Suppressor macrophage treated with lipopolysaccharide for 4 hours (primary cell): ENCODE data around the gene CTBP2.
"Not testable (repeated sequence)": the region's sequence is repeated elsewhere in the genome, so short reads cannot be mapped to it uniquely, and the experiment has no call there.

ENCODE experiments used
- DNase-seq: peaks from one replicate; pipeline ENCODE4 v3.0.0-alpha.2; 2020

Gene CTBP2

GRCh38 chr10:125082881-125083575 lies 77.3 kb downstream of the CTBP2 start:
- no peak for DNase-seq

DNA sequence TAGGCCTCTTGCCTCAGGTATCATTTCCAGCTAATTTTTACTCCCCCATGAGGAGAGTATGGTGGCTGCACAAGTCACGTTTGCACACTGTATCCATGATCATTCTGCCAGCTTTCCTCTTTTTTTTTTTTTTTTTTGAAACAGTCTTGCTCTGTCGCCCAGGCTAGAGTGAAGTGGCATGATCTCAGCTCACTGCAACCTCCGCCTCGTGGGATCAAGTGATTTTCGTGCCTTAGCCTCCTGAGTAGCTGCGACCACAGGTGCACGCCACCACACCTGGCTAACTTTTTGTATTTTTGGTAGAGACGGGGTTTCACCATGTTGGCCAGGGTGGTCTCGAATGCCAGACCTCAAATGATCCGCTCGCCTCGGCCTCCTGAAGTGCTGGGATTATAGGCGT lies 77.9 kb downstream of the CTBP2 start:
- not testable (repeated sequence) for DNase-seq

GRCh38 chr10:125081931-125082330 lies 78.4 kb downstream of the CTBP2 start:
- no peak for DNase-seq

DNA sequence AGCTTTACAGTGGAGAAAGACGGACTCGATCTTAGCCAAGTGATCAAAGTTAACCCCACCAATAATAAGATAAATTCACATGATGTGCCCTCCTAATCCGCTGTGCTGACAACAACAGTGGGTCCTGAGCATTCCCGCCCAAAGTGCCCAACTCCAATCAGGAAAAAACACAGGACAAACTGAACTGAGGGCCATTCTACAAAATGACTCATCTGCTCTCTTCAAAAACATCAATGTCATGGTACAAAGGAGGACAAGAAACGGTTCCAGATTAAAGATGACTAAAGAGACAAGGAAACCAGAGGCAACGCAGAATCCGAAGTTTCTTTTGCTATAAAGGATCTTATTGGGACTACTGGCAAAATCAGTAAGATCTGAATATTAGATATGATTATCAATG lies 79.4 kb downstream of the CTBP2 start:
- DNase-seq, result no peak

GRCh38 chr10:125080296-125080695 lies 80.1 kb downstream of the CTBP2 start:
- no peak for DNase-seq

- DNase-seq, result no peak
Observed at GRCh38 chr10:125079091-125079600, 81.2 kb downstream of the CTBP2 start.

GRCh38 chr10:125076891-125077541 lies 83.3 kb downstream of the CTBP2 start:
- DNase-seq, result no peak

GRCh38 chr10:125076121-125076825 lies 84.1 kb downstream of the CTBP2 start:
- DNase-seq, result no peak

- no peak for DNase-seq
Observed at GRCh38 chr10:125073996-125074395, 86.4 kb downstream of the CTBP2 start.

- DNase-seq, result no peak
Observed at GRCh38 chr10:125072794-125073193, 87.6 kb downstream of the CTBP2 start.

DNA sequence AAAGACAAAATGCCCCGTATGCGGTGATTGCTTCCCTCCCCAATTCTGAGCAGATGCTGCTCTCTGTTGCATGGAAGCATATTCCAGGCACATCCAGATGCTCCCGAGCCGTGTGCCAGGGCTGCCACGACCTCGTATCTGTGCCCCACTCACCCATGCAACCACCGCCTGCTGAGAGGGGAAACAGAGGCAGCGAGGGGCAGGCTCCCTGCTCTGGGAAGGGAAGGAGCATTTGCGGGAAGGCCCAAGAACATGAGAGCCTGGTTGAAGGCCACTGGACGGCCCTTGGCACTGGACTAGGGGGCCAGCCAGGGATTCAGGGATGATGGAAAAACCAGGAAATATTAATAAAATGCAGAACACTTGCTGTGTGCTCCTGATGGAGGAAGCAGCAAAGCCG lies 89.4 kb downstream of the CTBP2 start:
- no peak for DNase-seq

DNA sequence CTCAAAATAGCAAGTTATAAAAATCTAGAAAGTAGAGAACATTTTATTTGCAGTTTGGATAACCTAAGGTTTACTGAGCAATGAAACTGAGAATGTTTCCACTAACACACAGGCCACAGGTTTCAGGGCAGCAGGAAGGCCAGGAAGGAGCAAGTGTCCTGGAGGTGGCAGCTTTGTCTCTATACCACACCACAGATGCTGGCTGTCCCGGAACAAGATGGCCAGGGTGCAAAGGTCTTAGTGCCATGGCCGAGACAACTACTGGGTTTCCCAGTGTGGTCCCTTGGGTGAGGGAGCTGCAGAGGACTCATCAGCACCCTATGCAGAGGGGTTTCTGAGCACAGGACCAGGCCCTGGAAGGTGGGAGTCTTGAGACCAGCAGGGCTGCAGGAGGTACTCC lies 92.0 kb downstream of the CTBP2 start:
- DNase-seq, result no peak

DNA sequence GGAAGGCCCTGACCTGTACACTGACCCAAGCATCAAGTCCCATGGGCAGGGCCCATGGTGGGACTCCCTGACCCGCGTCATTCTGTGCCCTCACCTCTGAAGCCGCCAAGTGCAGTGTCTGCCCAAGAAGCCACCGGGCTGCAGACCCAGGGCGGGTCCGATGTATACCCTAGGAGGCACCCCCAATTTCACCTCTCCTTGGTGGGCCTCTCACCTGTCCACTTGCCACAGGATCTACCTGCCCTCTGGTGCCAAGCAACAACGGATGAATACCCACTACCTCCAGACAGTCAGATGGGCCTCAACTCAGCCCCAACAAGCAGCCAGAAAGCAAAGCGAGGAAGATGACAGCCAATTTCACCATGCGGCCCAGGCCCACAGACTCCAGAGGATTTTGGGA lies 92.6 kb downstream of the CTBP2 start:
- DNase-seq, result no peak

DNA sequence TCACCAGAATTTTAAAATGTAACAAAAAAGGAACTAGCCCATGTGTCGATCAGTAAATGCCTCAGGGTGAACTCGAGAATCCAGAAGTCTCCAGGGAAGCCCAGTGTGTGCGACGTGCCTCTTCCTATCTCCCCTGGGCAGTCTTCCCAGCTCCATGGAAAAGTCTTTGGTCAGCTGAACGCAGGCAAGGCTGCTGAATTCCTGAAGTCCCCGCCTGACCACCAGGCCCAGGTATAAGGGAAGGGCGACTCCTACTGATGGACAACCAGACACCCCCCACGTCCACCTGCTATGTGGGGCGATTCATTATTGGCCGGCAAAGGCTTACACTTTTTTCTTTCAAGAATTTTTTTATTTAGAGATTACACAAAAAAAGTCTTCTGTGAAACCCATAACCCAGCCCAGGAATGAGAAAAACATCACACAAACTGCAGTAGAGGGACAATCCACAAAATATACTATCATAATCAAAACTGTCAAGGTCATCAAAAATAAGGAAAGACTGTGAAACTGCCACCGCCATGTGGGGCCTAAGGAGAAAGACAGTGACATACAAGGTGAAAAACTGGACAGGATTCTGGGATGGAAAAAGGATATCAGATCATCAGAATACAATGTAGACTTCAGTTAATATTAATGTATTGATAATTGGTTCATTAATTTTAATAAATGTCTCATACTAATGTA lies 93.5 kb downstream of the CTBP2 start:
- no peak for DNase-seq

DNA sequence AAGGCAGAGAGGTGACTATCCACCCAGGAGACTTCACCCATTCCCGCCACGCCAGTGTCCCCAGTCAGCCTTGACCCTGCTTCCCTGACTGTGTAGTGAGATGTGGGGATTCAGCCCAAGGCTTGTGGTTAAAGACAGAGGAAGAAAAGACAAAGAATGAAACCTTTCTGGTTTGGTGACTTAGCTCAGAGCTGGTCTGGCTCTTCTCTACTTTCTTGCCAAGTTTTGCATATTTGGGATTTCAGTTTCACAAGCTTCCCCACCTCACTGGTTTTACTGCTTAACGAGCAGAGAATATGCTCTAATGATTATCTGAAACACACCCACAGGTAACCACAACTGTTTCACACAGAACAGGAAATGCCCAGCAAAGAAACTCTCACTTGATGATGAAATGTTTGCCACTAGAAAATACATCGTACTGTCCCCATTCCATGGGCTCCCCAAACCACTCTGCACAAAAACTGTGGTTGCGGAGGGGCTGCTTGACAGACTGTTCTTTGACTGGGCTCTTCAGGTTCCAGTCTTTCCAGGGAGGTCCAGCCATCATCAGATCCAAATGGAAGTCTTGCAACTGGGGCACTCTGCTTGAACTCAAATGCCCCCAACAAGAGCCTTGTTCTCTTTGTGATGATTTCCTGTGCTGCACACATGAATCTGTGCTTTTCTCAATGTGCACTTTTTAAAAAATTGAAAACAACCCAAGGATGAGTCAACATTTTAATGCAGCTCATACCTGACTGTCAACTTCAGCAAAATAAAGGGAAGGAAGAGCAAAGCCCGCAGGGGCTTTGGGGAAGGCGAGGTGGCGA lies 95.5 kb downstream of the CTBP2 start:
- DNase-seq, result peak; percentile 92

DNA sequence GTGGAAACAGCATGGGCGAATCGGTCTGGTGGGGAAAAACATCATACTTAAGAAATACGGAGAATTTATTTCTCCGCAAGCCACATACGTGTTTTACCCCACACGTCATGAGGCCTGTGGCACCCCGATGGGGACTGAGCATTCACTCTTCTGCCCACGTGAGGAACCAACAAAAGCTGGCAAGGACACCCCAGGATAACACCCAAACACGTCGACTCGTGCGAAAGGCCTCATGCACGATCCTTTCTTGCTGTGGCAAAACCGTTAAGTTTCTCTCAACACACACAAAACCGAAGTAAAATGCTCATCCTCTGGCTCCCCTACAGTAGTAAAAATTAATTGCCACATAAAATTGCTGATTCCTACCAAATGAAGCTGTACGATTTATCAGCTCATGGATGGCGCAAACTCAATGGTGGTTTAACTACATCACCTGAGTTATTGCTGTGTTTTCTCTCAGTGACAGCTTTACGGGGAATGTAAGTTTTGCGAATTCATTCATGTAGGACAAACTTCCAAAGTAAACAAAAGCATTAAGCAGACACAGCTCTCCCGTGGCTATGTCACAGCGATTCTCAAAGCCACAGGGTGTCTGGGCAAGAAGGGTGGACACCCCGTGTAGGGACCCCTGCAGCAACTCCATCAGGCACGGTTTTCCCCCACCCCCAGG lies 97.0 kb downstream of the CTBP2 start:
- DNase-seq, result no peak

- no peak for DNase-seq
Observed at GRCh38 chr10:125062914-125063230, 97.5 kb downstream of the CTBP2 start.

- DNase-seq, result no peak
Observed at GRCh38 chr10:125062227-125062913, 98.0 kb downstream of the CTBP2 start.

DNA sequence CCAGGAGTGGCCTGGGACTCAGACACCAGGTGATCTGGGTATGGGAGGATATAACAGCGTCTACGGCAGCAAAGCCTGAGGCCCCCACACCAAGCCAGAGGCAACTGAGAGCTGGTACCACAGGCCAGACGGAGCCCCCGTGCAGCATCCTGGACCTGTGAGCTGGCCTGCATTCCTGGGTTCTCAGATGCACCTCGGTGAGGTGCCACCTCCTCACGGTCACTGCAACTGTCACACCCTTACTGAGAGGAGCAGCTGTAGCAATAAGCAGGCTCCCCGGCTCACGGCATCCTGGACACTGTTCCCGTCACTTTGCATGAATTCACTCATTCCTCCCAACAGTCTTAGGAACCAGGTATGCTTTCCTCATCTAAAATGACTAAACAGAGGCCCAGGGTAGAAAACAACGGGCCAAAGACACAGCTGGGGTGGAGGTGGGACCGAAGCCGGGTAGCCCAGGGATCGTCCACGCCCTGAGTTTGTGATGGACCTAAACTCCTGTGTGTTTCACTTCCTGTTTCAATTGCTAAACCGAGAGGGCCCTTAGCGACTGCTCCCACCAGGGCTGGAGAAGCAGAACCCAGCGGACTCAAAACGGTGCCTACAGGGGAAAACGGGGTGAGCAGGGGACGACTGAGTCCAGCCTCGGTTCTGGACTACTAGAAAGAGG lies 98.7 kb downstream of the CTBP2 start:
- peak; percentile 70 for DNase-seq

DNA sequence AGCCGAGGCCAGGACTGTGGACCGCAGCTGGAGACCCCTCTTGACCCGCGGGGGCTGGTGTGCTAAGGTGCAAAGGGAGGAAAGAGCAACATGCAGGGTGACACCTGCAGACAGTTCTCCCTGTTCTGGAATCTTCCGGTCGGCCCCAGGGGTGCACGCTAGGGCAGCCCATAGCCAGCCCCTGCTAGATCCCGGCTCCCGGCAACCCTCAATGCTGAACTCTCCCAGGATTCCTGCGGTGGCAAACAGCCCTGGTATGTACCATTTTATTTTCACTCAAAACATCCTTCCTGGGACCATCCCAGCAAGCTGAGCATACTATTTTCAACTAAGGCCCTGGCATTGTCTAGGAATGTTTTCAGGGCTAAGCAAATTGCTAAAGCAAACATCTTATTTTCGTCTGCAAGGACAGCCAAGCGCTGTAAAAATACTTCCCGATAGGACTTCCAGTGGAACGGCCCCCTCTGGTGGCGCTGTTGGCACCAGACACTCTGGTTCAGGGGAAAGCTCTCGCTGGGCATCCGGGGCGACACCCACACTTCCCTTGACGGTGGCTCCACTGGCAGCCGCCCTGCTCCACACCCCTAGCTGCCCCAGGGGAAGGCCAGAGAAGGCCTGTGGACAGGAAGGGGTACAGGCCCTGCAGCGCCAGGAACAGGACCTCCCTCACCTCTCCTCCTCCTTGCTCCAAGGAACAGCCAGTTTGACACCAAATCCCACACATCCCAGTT lies 99.4 kb downstream of the CTBP2 start:
- DNase-seq, result peak; percentile 87
